Measurements from ENCODE around the gene CACNA2D3. TPM values are rescaled to one million over a fixed set of nuclear protein-coding genes. Genes with fewer than 3 reads are reported as not detected.

Gene CACNA2D3
- polyA plus RNA-seq, 3 donors = 1.2 to 1.9 (median 1.7) TPM

- no peak for DNase-seq (ENCODE audit: extremely low read depth in 1 of 11, low read depth in 9 of 11, low spot score in 4 of 11)
Measured at GRCh38 chr3:54240309-54240708, 118.0 kb downstream of the CACNA2D3 start.

- no peak for DNase-seq (ENCODE audit: extremely low read depth in 1 of 11, low read depth in 9 of 11, low spot score in 4 of 11)
Measured at GRCh38 chr3:54243056-54243931, 120.9 kb downstream of the CACNA2D3 start.

DNA sequence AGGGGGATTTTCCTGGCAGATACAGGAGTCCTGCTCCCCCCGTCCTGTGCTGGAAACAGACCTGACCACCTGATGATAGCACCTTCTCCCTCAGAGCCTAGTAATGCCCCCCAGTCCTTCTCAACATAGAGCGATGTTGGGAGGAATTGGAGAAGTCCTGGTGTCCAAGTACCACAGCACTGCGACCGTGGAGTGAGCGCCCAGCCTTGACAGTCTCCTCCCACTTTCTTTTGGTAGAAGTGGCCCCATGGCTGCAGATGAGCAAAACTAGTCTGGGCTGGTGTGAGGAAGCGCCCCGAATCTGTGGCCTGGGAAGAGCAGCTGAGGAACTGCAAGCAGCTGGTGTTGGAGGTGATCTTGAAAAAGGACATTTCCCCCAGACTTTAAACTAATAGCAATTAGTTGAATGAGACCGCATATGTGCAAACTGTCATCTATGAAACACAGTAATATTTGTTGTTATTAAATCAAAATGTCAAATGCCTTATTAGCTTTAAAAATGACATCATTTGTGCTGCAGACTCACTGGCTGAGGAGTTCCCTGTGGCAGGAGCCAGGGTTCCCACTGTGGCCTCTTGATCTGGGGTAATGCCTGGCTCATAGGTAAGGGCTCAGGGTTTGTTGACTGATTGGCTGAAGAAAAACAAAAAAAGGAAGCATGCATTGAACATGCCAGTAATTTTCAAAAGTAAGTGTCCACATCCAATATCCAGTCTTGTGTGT, 121.8 kb downstream of the CACNA2D3 start:
- no peak for DNase-seq (ENCODE audit: extremely low read depth in 1 of 11, low read depth in 9 of 11, low spot score in 4 of 11)

- no peak for DNase-seq (ENCODE audit: extremely low read depth in 1 of 11, low read depth in 9 of 11, low spot score in 4 of 11)
Measured at GRCh38 chr3:54251705-54252104, 129.4 kb downstream of the CACNA2D3 start.

GRCh38 chr3:54257125-54257720, 134.9 kb downstream of the CACNA2D3 start:
- peak in 3 of 11 donors; percentile 14 to 25 (median 19) for DNase-seq (ENCODE audit: extremely low read depth in 1 of 11, low read depth in 9 of 11, low spot score in 4 of 11)

- no peak for DNase-seq (ENCODE audit: extremely low read depth in 1 of 11, low read depth in 9 of 11, low spot score in 4 of 11)
Measured at GRCh38 chr3:54259636-54260035, 137.3 kb downstream of the CACNA2D3 start.

DNA sequence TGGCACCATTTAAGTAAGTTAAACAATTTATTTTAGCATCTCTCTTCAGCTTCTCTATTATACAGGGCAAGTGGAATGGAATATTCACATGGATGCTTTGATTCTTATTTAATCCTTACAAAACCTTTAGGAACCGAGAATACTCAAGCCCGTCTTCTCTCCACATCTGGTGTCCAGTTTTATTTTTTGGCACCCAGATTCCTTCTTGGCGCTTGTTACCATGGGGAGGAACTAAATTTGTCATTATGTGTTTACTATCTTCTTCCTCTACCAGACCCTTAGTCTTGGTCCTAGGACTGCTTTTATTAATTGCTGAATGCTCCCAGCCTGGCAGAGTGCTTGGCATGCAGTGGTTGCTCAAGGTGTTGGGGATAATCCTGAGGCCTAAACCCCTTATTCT, 138.8 kb downstream of the CACNA2D3 start:
- no peak for DNase-seq (ENCODE audit: extremely low read depth in 1 of 11, low read depth in 9 of 11, low spot score in 4 of 11)

DNA sequence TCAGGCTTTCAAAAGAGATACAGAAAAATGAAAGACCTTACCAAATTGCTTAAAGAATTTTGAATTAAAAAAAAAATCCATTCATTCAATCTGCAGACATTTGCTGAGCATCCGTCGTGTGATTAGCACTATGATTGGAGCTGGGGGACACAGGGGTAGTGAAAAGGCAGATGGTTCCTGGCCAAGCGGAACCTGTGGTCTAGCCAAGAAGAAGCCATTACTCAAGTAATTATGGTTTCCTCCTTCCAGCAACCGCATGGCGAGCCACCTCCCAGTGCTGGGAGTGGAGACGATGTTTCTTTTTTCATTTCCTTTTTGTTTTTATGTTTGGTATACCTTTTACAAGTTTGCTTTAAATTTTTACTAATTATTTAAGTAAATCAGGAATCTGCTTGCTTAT, 140.2 kb downstream of the CACNA2D3 start:
- no peak for DNase-seq (ENCODE audit: extremely low read depth in 1 of 11, low read depth in 9 of 11, low spot score in 4 of 11)

- DNase-seq (ENCODE audit: extremely low read depth in 1 of 11, low read depth in 9 of 11, low spot score in 4 of 11) = no peak
Measured at GRCh38 chr3:54262946-54263345, 140.6 kb downstream of the CACNA2D3 start.

- DNase-seq (ENCODE audit: extremely low read depth in 1 of 11, low read depth in 9 of 11, low spot score in 4 of 11) = no peak
Measured at GRCh38 chr3:54264050-54264449, 141.7 kb downstream of the CACNA2D3 start.

GRCh38 chr3:54270816-54271526, 148.6 kb downstream of the CACNA2D3 start:
- no peak for DNase-seq (ENCODE audit: extremely low read depth in 1 of 11, low read depth in 9 of 11, low spot score in 4 of 11)

- DNase-seq (ENCODE audit: extremely low read depth in 1 of 11, low read depth in 9 of 11, low spot score in 4 of 11) = no peak
Measured at GRCh38 chr3:54273791-54274190, 151.4 kb downstream of the CACNA2D3 start.

- no peak for DNase-seq (ENCODE audit: extremely low read depth in 1 of 11, low read depth in 9 of 11, low spot score in 4 of 11)
Measured at GRCh38 chr3:54274607-54275006, 152.3 kb downstream of the CACNA2D3 start.

- no peak for DNase-seq (ENCODE audit: extremely low read depth in 1 of 11, low read depth in 9 of 11, low spot score in 4 of 11)
Measured at GRCh38 chr3:54279005-54279583, 156.7 kb downstream of the CACNA2D3 start.

- DNase-seq (ENCODE audit: extremely low read depth in 1 of 11, low read depth in 9 of 11, low spot score in 4 of 11) = no peak
Measured at GRCh38 chr3:54283470-54283869, 161.1 kb downstream of the CACNA2D3 start.

- DNase-seq (ENCODE audit: extremely low read depth in 1 of 11, low read depth in 9 of 11, low spot score in 4 of 11) = no peak
Measured at GRCh38 chr3:54294214-54294613, 171.9 kb downstream of the CACNA2D3 start.

- peak in 1 of 11 donors; percentile 18 for DNase-seq (ENCODE audit: extremely low read depth in 1 of 11, low read depth in 9 of 11, low spot score in 4 of 11)
Measured at GRCh38 chr3:54296531-54296930, 174.2 kb downstream of the CACNA2D3 start.

GRCh38 chr3:54299169-54299935, 177.0 kb downstream of the CACNA2D3 start:
- no peak for DNase-seq (ENCODE audit: extremely low read depth in 1 of 11, low read depth in 9 of 11, low spot score in 4 of 11)

Measured in renal cortex interstitium (tissue), 11 donors.